Calu3 (cell line): ENCODE results near the gene MAGI1. TPM values are rescaled to one million over a fixed set of nuclear protein-coding genes. Genes with fewer than 3 reads are reported as not detected.

ENCODE experiments used
- BruUV-seq: library from RNA; stranded (reverse); fragments of 400-500 nt; replicated peaks from 2 replicates; lab custom pipeline; 2021; lab: Mats Ljungman, UMichigan
- CTCF ChIA-PET: fragments of 300-600 bp; sonication (Branson Sonifier 250); formaldehyde crosslinking; loops from one replicate; lab custom pipeline; 2022; ENCODE audit warnings: antibody characterized with exemption; lab: Charles Lee
- DNase-seq: peaks from one replicate; pipeline ENCODE4 v3.0.0; 2022
- H3K27ac Mint-ChIP-seq: one replicate; pipeline ENCODE4 v1.8.0; 2022; ENCODE audit warnings: mixed read lengths; ENCODE audit not compliant: unreplicated experiment
- H3K27me3 Mint-ChIP-seq: one replicate; pipeline ENCODE4 v1.8.0; 2022; ENCODE audit warnings: mixed read lengths; ENCODE audit not compliant: unreplicated experiment
- H3K36me3 Mint-ChIP-seq: one replicate; pipeline ENCODE4 v1.8.0; 2022; ENCODE audit warnings: mild to moderate bottlenecking, moderate library complexity, mixed read lengths; ENCODE audit not compliant: insufficient read depth, unreplicated experiment
- H3K4me1 Mint-ChIP-seq: one replicate; pipeline ENCODE4 v1.8.0; 2022; ENCODE audit warnings: mild to moderate bottlenecking, low read depth, mixed read lengths; ENCODE audit not compliant: unreplicated experiment
- H3K4me3 Mint-ChIP-seq: one replicate; pipeline ENCODE4 v1.8.0; 2022; ENCODE audit warnings: mild to moderate bottlenecking, low read depth, moderate library complexity, mixed read lengths; ENCODE audit not compliant: unreplicated experiment
- H3K9me3 Mint-ChIP-seq: one replicate; pipeline ENCODE4 v1.8.0; 2022; ENCODE audit warnings: low read depth, mixed read lengths; ENCODE audit not compliant: unreplicated experiment
- intact Hi-C: fragments of 100-400 bp; cut with micrococcal nuclease; formaldehyde crosslinking; loops from one replicate; pipeline ENCODE4 v1.10.0; 2022; ENCODE audit not compliant: unreplicated experiment
- total RNA-seq: library from RNA; stranded (reverse); gene quantifications from 2 replicates; pipeline ENCODE4 v1.2.3, GENCODE V29; 2022
- TF ChIP-seq, protein P1 (sequence below): fragments of 200-600 bp; IDR thresholded peaks from one replicate; pipeline ENCODE4 v1.8.0; 2022; ENCODE audit warnings: antibody characterized with exemption; ENCODE audit not compliant: unreplicated experiment

Gene MAGI1
- total RNA-seq, 1 experiment from 2014 or later, result 76.4 TPM

DNA sequence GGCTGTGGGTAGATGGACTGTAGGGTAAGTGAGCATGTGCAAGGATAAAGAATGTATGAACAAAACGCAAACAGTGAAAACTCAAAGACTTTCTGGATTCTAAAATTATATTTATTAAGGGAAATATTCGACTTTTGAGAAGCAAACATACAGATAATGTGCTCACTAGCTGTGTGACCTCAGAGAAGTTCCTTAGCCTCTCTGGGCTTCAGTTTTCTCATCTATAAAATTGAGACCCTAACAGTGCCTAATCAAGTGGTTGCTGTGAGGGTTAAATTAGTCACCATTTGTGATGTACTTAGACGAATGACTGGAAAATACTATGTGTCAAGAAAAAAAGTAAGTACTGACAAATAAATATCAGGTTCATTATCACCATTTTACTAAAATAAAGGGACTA lies 261.7 kb downstream of the MAGI1 start:
- TF ChIP-seq, protein P1, sequence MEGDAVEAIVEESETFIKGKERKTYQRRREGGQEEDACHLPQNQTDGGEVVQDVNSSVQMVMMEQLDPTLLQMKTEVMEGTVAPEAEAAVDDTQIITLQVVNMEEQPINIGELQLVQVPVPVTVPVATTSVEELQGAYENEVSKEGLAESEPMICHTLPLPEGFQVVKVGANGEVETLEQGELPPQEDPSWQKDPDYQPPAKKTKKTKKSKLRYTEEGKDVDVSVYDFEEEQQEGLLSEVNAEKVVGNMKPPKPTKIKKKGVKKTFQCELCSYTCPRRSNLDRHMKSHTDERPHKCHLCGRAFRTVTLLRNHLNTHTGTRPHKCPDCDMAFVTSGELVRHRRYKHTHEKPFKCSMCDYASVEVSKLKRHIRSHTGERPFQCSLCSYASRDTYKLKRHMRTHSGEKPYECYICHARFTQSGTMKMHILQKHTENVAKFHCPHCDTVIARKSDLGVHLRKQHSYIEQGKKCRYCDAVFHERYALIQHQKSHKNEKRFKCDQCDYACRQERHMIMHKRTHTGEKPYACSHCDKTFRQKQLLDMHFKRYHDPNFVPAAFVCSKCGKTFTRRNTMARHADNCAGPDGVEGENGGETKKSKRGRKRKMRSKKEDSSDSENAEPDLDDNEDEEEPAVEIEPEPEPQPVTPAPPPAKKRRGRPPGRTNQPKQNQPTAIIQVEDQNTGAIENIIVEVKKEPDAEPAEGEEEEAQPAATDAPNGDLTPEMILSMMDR, result no peak
- Mint-ChIP-seq H3K27me3 (no peaks in the 10 kb centered on the region), H3K27ac (no peak overlapping the region), H3K36me3 (no peaks in the 10 kb centered on the region), H3K4me3 (no peak overlapping the region), H3K9me3 (no peaks in the 10 kb centered on the region), H3K4me1 (peaks cover 9% of the 10 kb centered on the region)
- intact Hi-C loops, result no loop called here
- DNase-seq, result no peak
- BruUV-seq, result no TSS peak
- CTCF ChIA-PET, result no interaction called here

DNA sequence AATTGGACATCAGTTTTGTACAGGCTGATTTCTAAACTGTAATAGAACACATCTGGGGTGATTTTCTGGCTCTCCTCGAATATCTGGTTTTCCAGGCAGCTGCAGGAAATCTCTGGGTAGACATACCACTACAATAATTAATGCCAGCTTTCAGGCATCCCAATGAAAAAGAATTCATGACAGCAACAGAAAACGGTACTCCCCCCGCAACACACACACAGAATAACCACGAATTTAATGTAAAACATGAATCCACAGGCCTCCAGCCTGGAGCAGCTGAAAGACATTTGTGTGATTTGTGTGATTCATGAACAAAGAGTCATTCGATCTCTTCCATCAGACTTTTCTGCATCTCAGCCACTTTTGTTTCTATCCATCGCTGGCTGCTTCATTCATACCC lies 262.2 kb downstream of the MAGI1 start:
- no TSS peak for BruUV-seq

DNA sequence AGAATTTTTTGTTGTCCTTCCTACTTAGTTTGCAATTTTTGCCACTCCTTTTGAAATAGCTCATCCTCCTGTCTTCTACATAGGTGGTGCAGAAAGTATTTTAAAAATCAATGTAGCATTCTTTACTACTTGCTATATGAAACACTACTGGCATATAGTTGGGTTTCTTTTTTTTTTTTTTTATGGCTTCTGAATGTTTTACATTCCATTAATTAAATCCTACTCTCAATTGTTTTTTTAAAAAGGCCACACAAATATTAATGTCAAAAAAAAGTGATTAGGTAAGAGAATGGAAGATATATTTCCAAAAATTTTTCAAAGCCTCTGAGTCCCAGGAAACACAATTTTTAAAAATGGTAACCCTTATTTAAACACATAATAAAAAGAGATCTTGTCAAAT lies 262.6 kb downstream of the MAGI1 start:
- intact Hi-C loops, result no loop called here
- no peak overlapping the region for H3K4me3 Mint-ChIP-seq
- H3K4me1 Mint-ChIP-seq, result peaks cover 9% of the 10 kb centered on the region
- no peaks in the 10 kb centered on the region for H3K36me3 Mint-ChIP-seq
- no TSS peak for BruUV-seq
- no peak overlapping the region for H3K27ac Mint-ChIP-seq
- CTCF ChIA-PET, result interaction anchor here (0.7 kb wide), 3 partner anchors 19 to 159 kb away, joined by 3 to 4 read pairs (median 4); no protein-coding TSS in a partner anchor
- TF ChIP-seq, protein P1, result no peak
- DNase-seq, result no peak
- H3K27me3 Mint-ChIP-seq, result no peaks in the 10 kb centered on the region
- no peaks in the 10 kb centered on the region for H3K9me3 Mint-ChIP-seq

More for the DNA sequence above, 262.2 kb downstream of the MAGI1 start:
- H3K36me3 Mint-ChIP-seq, result no peaks in the 10 kb centered on the region
- TF ChIP-seq, protein P1, result no peak
- H3K27me3 Mint-ChIP-seq, result no peaks in the 10 kb centered on the region
- H3K4me1 Mint-ChIP-seq, result peaks cover 9% of the 10 kb centered on the region
- CTCF ChIA-PET, result interaction anchor here (0.7 kb wide), 2 partner anchors 19 to 81 kb away, joined by 4 read pairs; no protein-coding TSS in a partner anchor
- no peak overlapping the region for H3K4me3 Mint-ChIP-seq
- H3K9me3 Mint-ChIP-seq, result no peaks in the 10 kb centered on the region
- intact Hi-C loops, result no loop called here
- DNase-seq, result no peak
- H3K27ac Mint-ChIP-seq, result no peak overlapping the region

DNA sequence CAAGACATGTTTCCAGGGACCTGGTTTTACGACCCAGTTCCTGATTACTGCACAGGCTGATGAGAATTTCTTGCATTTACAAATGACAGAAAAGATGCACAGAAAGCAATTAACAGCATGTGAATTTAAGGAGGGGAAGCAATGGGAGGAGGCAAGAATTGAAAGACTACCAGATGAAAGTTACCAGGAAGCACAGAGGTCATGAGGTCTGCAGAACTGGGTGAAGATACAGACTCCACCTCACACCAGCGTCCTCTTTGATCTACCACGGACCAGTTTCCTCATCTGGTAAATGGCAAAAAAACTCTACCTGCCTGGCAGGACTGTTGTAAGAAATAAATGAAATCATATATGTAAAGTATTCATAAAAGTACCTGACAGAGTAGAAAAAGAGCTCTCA lies 266.0 kb downstream of the MAGI1 start:
- no TSS peak for BruUV-seq
- H3K36me3 Mint-ChIP-seq, result no peaks in the 10 kb centered on the region
- no peaks in the 10 kb centered on the region for H3K27me3 Mint-ChIP-seq
- CTCF ChIA-PET, result no interaction called here
- intact Hi-C loops, result no loop called here
- DNase-seq, result no peak
- no peaks in the 10 kb centered on the region for H3K9me3 Mint-ChIP-seq
- no peak overlapping the region for H3K27ac Mint-ChIP-seq
- no peaks in the 10 kb centered on the region for H3K4me1 Mint-ChIP-seq
- H3K4me3 Mint-ChIP-seq, result no peak overlapping the region
- TF ChIP-seq, protein P1, result no peak
